Loucy (cell line): ENCODE data around the gene CCDC102A.

Experiments used
- H2AFZ ChIP-seq: fragments of 200-600 bp; sonication (generic); 2 replicates; pipeline ENCODE4 v1.6.0; 2016; ENCODE audit warnings: antibody characterized with exemption, mild to moderate bottlenecking, low read length, moderate library complexity
- H3F3A ChIP-seq: fragments of 200-600 bp; 2 replicates; pipeline ENCODE4 v1.6.0; 2016; ENCODE audit warnings: antibody characterized with exemption, low read depth, mild to moderate bottlenecking
- H3K27me3 ChIP-seq: fragments of 200-600 bp; sonication (generic); 2 replicates; pipeline ENCODE4 v1.6.1; 2014; ENCODE audit warnings: low read length, mild to moderate bottlenecking; ENCODE audit not compliant: insufficient read depth, poor library complexity, severe bottlenecking
- H3K36me3 ChIP-seq: fragments of 200-600 bp; sonication (generic); 2 replicates; pipeline ENCODE4 v1.6.1; 2016; ENCODE audit warnings: low read length; ENCODE audit not compliant: insufficient read depth
- H3K4me1 ChIP-seq: fragments of 200-600 bp; sonication (generic); 2 replicates; pipeline ENCODE4 v1.5.1; 2014; ENCODE audit warnings: low read length, mild to moderate bottlenecking; ENCODE audit not compliant: insufficient read depth, poor library complexity, severe bottlenecking
- H3K4me2 ChIP-seq: fragments of 200-600 bp; sonication (generic); 2 replicates; pipeline ENCODE4 v1.6.0; 2014; ENCODE audit warnings: antibody characterized with exemption, low read length, low read depth, mild to moderate bottlenecking; ENCODE audit not compliant: poor library complexity, severe bottlenecking
- H3K4me3 ChIP-seq: fragments of 200-600 bp; sonication (generic); 2 replicates; pipeline ENCODE4 v1.5.1; 2014; ENCODE audit warnings: low read length, mild to moderate bottlenecking, mixed read lengths; ENCODE audit not compliant: poor library complexity, severe bottlenecking
- H3K79me2 ChIP-seq: fragments of 200-600 bp; sonication (generic); 2 replicates; pipeline ENCODE4 v1.6.1; 2014; ENCODE audit warnings: low read length; ENCODE audit not compliant: insufficient read depth
- H3K9ac ChIP-seq: fragments of 200-600 bp; sonication (generic); 2 replicates; pipeline ENCODE4 v1.6.0; 2014; ENCODE audit warnings: mild to moderate bottlenecking, low read depth, low read length, moderate library complexity; ENCODE audit not compliant: poor library complexity, severe bottlenecking
- H3K9me2 ChIP-seq: fragments of 200-600 bp; sonication (generic); replicated peaks from 2 replicates; pipeline ENCODE4 v1.6.1; 2016; ENCODE audit warnings: low read depth, low read length, mixed read lengths
- H3K9me3 ChIP-seq: fragments of 200-600 bp; sonication (generic); 2 replicates; pipeline ENCODE4 v1.6.1; 2014; ENCODE audit warnings: mild to moderate bottlenecking, antibody characterized with exemption, low read length, low read depth; ENCODE audit not compliant: insufficient read depth
- H4K20me1 ChIP-seq: fragments of 200-600 bp; sonication (generic); 2 replicates; pipeline ENCODE4 v1.6.0; 2014; ENCODE audit warnings: antibody characterized with exemption, low read length, mild to moderate bottlenecking; ENCODE audit not compliant: insufficient read depth, poor library complexity, severe bottlenecking
- CTCF ChIP-seq: fragments of 200-600 bp; sonication (generic); conservative IDR thresholded peaks from 2 replicates; pipeline ENCODE4 v1.5.1; 2014; ENCODE audit warnings: mild to moderate bottlenecking, antibody characterized with exemption, low read length
- EZH2phosphoT487 ChIP-seq: fragments of 200-600 bp; IDR thresholded peaks from 2 replicates; pipeline ENCODE4 v1.6.1; 2018; ENCODE audit warnings: antibody characterized with exemption, mild to moderate bottlenecking, moderate library complexity, borderline replicate concordance

Gene CCDC102A

GRCh38 chr16:57514791-57515600 is 21.4 kb downstream of the CCDC102A start:
- TF ChIP-seq CTCF = no peak
- TF ChIP-seq EZH2phosphoT487 = no peak
- Histone ChIP-seq H3K4me1 (peaks cover 9% of the 10 kb centered on the region), H3K4me2 (no peak overlapping the region)

GRCh38 chr16:57514371-57514770 is 22.0 kb downstream of the CCDC102A start:
- TF ChIP-seq EZH2phosphoT487 = no peak
- no peak for TF ChIP-seq CTCF
- Histone ChIP-seq H2AFZ (no peak overlapping the region), H3K9ac (no peak overlapping the region), H4K20me1 (no peaks in the 10 kb centered on the region), H3F3A (no peaks in the 10 kb centered on the region), H3K4me3 (no peak overlapping the region), H3K4me1 (peaks cover 6% of the 10 kb centered on the region), H3K9me3 (no peaks in the 10 kb centered on the region), H3K36me3 (peaks cover 41% of the 10 kb centered on the region; the same call in 1 of the 2 replicates), H3K27me3 (no peaks in the 10 kb centered on the region), H3K9me2 (no peaks in the 10 kb centered on the region), H3K4me2 (no peak overlapping the region), H3K79me2 (no peaks in the 10 kb centered on the region)

More at GRCh38 chr16:57514791-57515600, 21.4 kb downstream of the CCDC102A start:
- Histone ChIP-seq H3K9me3 (no peaks in the 10 kb centered on the region), H3K36me3 (peaks cover 41% of the 10 kb centered on the region; the same call in 1 of the 2 replicates), H3K9me2 (no peaks in the 10 kb centered on the region), H2AFZ (no peak overlapping the region), H3K9ac (no peak overlapping the region), H3K27me3 (no peaks in the 10 kb centered on the region), H3F3A (no peaks in the 10 kb centered on the region), H3K79me2 (no peaks in the 10 kb centered on the region), H4K20me1 (no peaks in the 10 kb centered on the region), H3K4me3 (no peak overlapping the region)

- Histone ChIP-seq H2AFZ (no peak overlapping the region), H3K4me3 (no peak overlapping the region), H3K9ac (no peak overlapping the region), H3K27me3 (no peaks in the 10 kb centered on the region), H3K4me2 (no peak overlapping the region), H3K9me2 (no peaks in the 10 kb centered on the region), H3K36me3 (peaks cover 40% of the 10 kb centered on the region; the same call in 1 of the 2 replicates), H3K4me1 (peaks cover 5% of the 10 kb centered on the region), H4K20me1 (no peaks in the 10 kb centered on the region), H3K9me3 (no peaks in the 10 kb centered on the region), H3F3A (no peaks in the 10 kb centered on the region), H3K79me2 (no peaks in the 10 kb centered on the region)
- TF ChIP-seq CTCF (no peak), EZH2phosphoT487 (no peak)
Measured at GRCh38 chr16:57513371-57514102, 22.8 kb downstream of the CCDC102A start.
